Ishikawa (cell line): ENCODE data around the gene SETD1B.

Experiments used
- CEBPB ChIP-seq: IDR thresholded peaks from 2 replicates; pipeline ENCODE4 v1.6.1; 2012
- EGR1 ChIP-seq: IDR thresholded peaks from 2 replicates; pipeline ENCODE4 v1.6.1; 2012
- EP300 ChIP-seq: IDR thresholded peaks from 2 replicates; pipeline ENCODE4 v1.6.1; 2012; ENCODE audit warnings: borderline replicate concordance
- USF1 ChIP-seq: IDR thresholded peaks from 2 replicates; pipeline ENCODE4 v1.6.1; 2012
- YY1 ChIP-seq: IDR thresholded peaks from 2 replicates; pipeline ENCODE4 v1.6.1; 2012; ENCODE audit warnings: low read depth

- TF ChIP-seq USF1 = no peak
- no peak for TF ChIP-seq YY1
- no peak for TF ChIP-seq EP300
- TF ChIP-seq CEBPB = no peak
- no peak for TF ChIP-seq EGR1
These were observed 8.5 kb upstream of the SETD1B start for GRCh38 chr12:121795034-121795968.
